Uterus (tissue), 4 donors: ENCODE data around the gene VPS50. TPM values are rescaled to one million over a fixed set of nuclear protein-coding genes. Genes with fewer than 3 reads are reported as not detected.

Source experiments
- DNase-seq, 2 donors: peaks; one replicate each; pipeline ENCODE4 v3.0.0-alpha.2; 2019 to 2020
- H3K27ac ChIP-seq, 2 donors: fragments of 200-600 bp; sonication (generic); 1 replicate in 1 of 2; 2 replicates in 1 of 2; pipeline ENCODE4 v1.5.1; 2016 to 2018
- H3K27me3 ChIP-seq, 2 donors: fragments of 200-600 bp; sonication (generic); one replicate each; pipeline ENCODE4 v1.5.1; 2018 to 2019; ENCODE audit warnings: control low read depth in 1 of 2
- H3K36me3 ChIP-seq, 2 donors: fragments of 200-600 bp; sonication (generic); one replicate each; pipeline ENCODE4 v1.5.1; 2019; ENCODE audit warnings: control low read depth in 1 of 2
- H3K4me1 ChIP-seq, 2 donors: fragments of 200-600 bp; sonication (generic); one replicate each; pipeline ENCODE4 v1.5.1; 2018 to 2019; ENCODE audit warnings: control low read depth in 1 of 2
- H3K4me3 ChIP-seq, 2 donors: fragments of 200-600 bp; sonication (generic); 1 replicate in 1 of 2; 2 replicates in 1 of 2; pipeline ENCODE4 v1.5.1; 2018 to 2019; ENCODE audit warnings: mild to moderate bottlenecking in 1 of 2
- H3K9me3 ChIP-seq, 2 donors: fragments of 200-600 bp; sonication (generic); one replicate each; pipeline ENCODE4 v1.5.1; 2019; ENCODE audit warnings: control low read depth in 1 of 2
- CTCF ChIP-seq, 4 experiments: fragments of 200-600 bp in 2 of 4; fragments of 450-650 bp in 2 of 4; sonication (generic) in 2 of 4; IDR thresholded peaks; one replicate each; pipeline ENCODE4 v1.5.1; 2016 to 2019; ENCODE audit warnings: antibody characterized with exemption in 4 of 4, mild to moderate bottlenecking in 2 of 4, moderate library complexity in 1 of 4
- POLR2A ChIP-seq, 2 donors: fragments of 450-650 bp; IDR thresholded peaks; one replicate each; pipeline ENCODE4 v1.6.1; 2016; ENCODE audit warnings: antibody characterized with exemption in 2 of 2, mild to moderate bottlenecking in 1 of 2, moderate library complexity in 1 of 2
- intact Hi-C: fragments of 100-400 bp; cut with DNase I; formaldehyde crosslinking; loops from one replicate; pipeline ENCODE4 v1.15.1; 2023; ENCODE audit warnings: low total_unique reads
- total RNA-seq, 4 donors: library from RNA; depleted of rRNA in 3 of 4; stranded (reverse); fragments of >200 nt in 3 of 4; gene quantifications; one replicate each; pipeline versions ENCODE4 v1.1.0 to v1.2.4, GENCODE V29; 2014 to 2023
- donor health status: DM: yes; HTN: yes; CAD: no.

Gene VPS50
- total RNA-seq = 100 to 1,000 TPM in 1 of 4 donors, 10 to 100 TPM in 2, 1 to 10 TPM in 1; 8.5 to 201 (median 64.6) TPM

- Histone ChIP-seq H3K4me1 (no peaks in the 10 kb centered on the region), H3K27me3 (no peaks in the 10 kb centered on the region), H3K27ac (peak within 1 kb of the TSS; percentile 42 to 59), H3K9me3 (no peaks in the 10 kb centered on the region), H3K36me3 (no peaks in the 10 kb centered on the region), H3K4me3 (peak within 1 kb of the TSS; percentile 73 to 79)
- DNase-seq = peak; percentile 95 to 96
- TF ChIP-seq POLR2A (IDR thresholded peaks at IDR 0.05) = peak; percentile 4 to 32
- peak in 3 of 4 experiments; percentile 8 to 40 (median 15) for TF ChIP-seq CTCF (IDR thresholded peaks at IDR 0.05)
- intact Hi-C loops = no loop called here
Measured at GRCh38 chr7:93231799-93232672, at the start of gene VPS50. TSS of gene VPS50 (plus strand) at chr7:93232366. CDS start at chr7:93232468, 102 bp downstream.

GRCh38 chr7:93185303-93186027 lies 46.7 kb upstream of the VPS50 start:
- no peak for DNase-seq
- no peak overlapping the region for H3K4me3 ChIP-seq
- H3K27me3 ChIP-seq = no peaks in the 10 kb centered on the region
- no peak overlapping the region for H3K27ac ChIP-seq
- no peak for TF ChIP-seq POLR2A (IDR thresholded peaks at IDR 0.05)
- TF ChIP-seq CTCF (IDR thresholded peaks at IDR 0.05) = no peak
- intact Hi-C loops = no loop called here
- H3K36me3 ChIP-seq = no peaks in the 10 kb centered on the region
- H3K4me1 ChIP-seq = no peaks in the 10 kb centered on the region
- no peaks in the 10 kb centered on the region for H3K9me3 ChIP-seq

- H3K27ac ChIP-seq = no peak overlapping the region
- H3K4me1 ChIP-seq = no peaks in the 10 kb centered on the region
- no peaks in the 10 kb centered on the region for H3K9me3 ChIP-seq
- DNase-seq = no peak
- no peak for TF ChIP-seq POLR2A (IDR thresholded peaks at IDR 0.05)
- no peak for TF ChIP-seq CTCF (IDR thresholded peaks at IDR 0.05)
- intact Hi-C loops = no loop called here
- no peaks in the 10 kb centered on the region for H3K36me3 ChIP-seq
- H3K27me3 ChIP-seq = no peaks in the 10 kb centered on the region
- H3K4me3 ChIP-seq = no peak overlapping the region
Measured at GRCh38 chr7:93188870-93189634, 43.1 kb upstream of the VPS50 start.

- intact Hi-C loops = no loop called here
Measured at GRCh38 chr7:93194386-93194785, 37.8 kb upstream of the VPS50 start.

More at GRCh38 chr7:93194386-93194785, 37.8 kb upstream of the VPS50 start:
- no peaks in the 10 kb centered on the region for H3K9me3 ChIP-seq
- H3K27ac ChIP-seq = no peak overlapping the region
- TF ChIP-seq CTCF (IDR thresholded peaks at IDR 0.05) = no peak
- TF ChIP-seq POLR2A (IDR thresholded peaks at IDR 0.05) = no peak
- no peak overlapping the region for H3K4me3 ChIP-seq
- H3K4me1 ChIP-seq = no peaks in the 10 kb centered on the region
- H3K27me3 ChIP-seq = no peaks in the 10 kb centered on the region
- no peaks in the 10 kb centered on the region for H3K36me3 ChIP-seq
- no peak for DNase-seq
